Measurements from ENCODE around the gene ALDH5A1. TPM values are rescaled to one million over a fixed set of nuclear protein-coding genes. Genes with fewer than 3 reads are reported as not detected.

The ALDH5A1 gene
- total and polyA plus RNA-seq, 10 of the 15 experiments (the other 5 are each of a cell fraction or from before 2014, with no cell fraction given): 2.6 to 13.8 (median 9.3) TPM

DNA sequence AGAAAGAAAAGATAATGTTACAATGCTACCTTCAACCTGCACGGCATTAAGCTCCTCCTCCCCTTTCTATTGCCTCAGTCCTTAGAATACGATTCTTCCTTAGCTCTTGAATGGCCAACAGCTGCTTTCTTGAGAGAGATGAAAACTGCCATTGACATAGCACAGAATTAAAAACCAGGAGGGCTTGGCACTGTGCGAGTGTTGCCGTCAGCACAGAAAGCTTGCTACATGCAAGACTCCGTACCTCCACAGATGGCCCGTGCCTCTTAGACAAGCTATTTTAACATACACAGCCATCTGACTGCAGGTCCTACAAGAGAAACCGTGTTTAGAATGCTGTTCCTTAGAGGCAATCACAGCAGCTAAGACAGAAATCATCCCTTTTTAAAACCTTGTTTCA, 51.7 kb downstream of the ALDH5A1 start:
- no peaks in the 10 kb centered on the region for H4K20me1 ChIP-seq (ENCODE audit: control insufficient read depth, insufficient read depth)
- no peak overlapping the region for H3K9ac ChIP-seq (ENCODE audit: control insufficient read depth, insufficient read depth, low read length)
- ChIA-PET CTCF (interaction anchor here (0.9 to 1.5 kb wide), 6 partner anchors 9 to 309 kb away, joined by 3 to 5 read pairs (median 3); no protein-coding TSS in a partner anchor), RAD21 (ENCODE audit: unreplicated experiment) (no interaction called here), POLR2A (no interaction called here), SMC1A (ENCODE audit: uncharacterized antibody, unreplicated experiment) (interaction anchor here (0.9 to 3.1 kb wide), 3 partner anchors 9 to 52 kb away, joined by 4 to 13 read pairs (median 4); partner anchors contain the start of gene ALDH5A1)
- in situ Hi-C loops (cut with MboI) (no loop called here), intact Hi-C loops (cut with micrococcal nuclease; ENCODE audit: unreplicated experiment) (no loop called here)
- no peak overlapping the region for H3K4me3 ChIP-seq
- no peak for ATAC-seq
- no peak for DNase-seq (ENCODE audit: low read depth, low spot score)
- FAIRE-seq: no peak
- no peak overlapping the region for H2AFZ ChIP-seq (ENCODE audit: control insufficient read depth, low read depth, low read length)
- H3K4me1 ChIP-seq (ENCODE audit: control insufficient read depth, insufficient read depth, low read length): no peaks in the 10 kb centered on the region
- no peak overlapping the region for H3K4me2 ChIP-seq (ENCODE audit: control insufficient read depth, insufficient read depth)
- H3K27ac ChIP-seq (ENCODE audit: control insufficient read depth, insufficient read depth): no peak overlapping the region
- no peaks in the 10 kb centered on the region for H3K9me3 ChIP-seq (replicated peaks; ENCODE audit: control insufficient read depth, insufficient read depth, low read length)
- WGBS (ENCODE audit: insufficient coverage, insufficient replicate concordance, low lambda C conversion rate, missing lambda C conversion rate): 71% methylated on average over 7 of the region's 7 CpGs
- H3K27me3 ChIP-seq (replicated peaks in 1 of 2; ENCODE audit: control insufficient read depth in 2 of 2, insufficient read depth in 2 of 2, low read length in 1 of 2): no peaks in the 10 kb centered on the region
- H3K36me3 ChIP-seq (ENCODE audit: control insufficient read depth in 2 of 2, insufficient read depth in 2 of 2, low read length in 1 of 2): no peaks in the 10 kb centered on the region
- H3K79me2 ChIP-seq (ENCODE audit: control insufficient read depth, insufficient read depth, low read length): no peaks in the 10 kb centered on the region
- no TSS peak for BruUV-seq (replicated peaks)
- no peak for TF ChIP-seq HDGF (IDR thresholded peaks at IDR 0.05)
- TF ChIP-seq YBX1 (IDR thresholded peaks at IDR 0.05): no peak
- no peak for TF ChIP-seq EGR1 (IDR thresholded peaks at IDR 0.05; ENCODE audit: borderline replicate concordance in 1 of 2, low read depth in 2 of 2, low read length in 2 of 2)
- TF ChIP-seq SMC3 (IDR thresholded peaks at IDR 0.05; ENCODE audit: borderline replicate concordance, low read length): no peak
- TF ChIP-seq, protein P1, sequence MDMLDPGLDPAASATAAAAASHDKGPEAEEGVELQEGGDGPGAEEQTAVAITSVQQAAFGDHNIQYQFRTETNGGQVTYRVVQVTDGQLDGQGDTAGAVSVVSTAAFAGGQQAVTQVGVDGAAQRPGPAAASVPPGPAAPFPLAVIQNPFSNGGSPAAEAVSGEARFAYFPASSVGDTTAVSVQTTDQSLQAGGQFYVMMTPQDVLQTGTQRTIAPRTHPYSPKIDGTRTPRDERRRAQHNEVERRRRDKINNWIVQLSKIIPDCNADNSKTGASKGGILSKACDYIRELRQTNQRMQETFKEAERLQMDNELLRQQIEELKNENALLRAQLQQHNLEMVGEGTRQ (IDR thresholded peaks at IDR 0.05; ENCODE audit: borderline replicate concordance, low read depth, low read length): no peak
- TF ChIP-seq SREBF1 (IDR thresholded peaks at IDR 0.05; ENCODE audit: low read length): no peak
- TF ChIP-seq, protein P2, sequence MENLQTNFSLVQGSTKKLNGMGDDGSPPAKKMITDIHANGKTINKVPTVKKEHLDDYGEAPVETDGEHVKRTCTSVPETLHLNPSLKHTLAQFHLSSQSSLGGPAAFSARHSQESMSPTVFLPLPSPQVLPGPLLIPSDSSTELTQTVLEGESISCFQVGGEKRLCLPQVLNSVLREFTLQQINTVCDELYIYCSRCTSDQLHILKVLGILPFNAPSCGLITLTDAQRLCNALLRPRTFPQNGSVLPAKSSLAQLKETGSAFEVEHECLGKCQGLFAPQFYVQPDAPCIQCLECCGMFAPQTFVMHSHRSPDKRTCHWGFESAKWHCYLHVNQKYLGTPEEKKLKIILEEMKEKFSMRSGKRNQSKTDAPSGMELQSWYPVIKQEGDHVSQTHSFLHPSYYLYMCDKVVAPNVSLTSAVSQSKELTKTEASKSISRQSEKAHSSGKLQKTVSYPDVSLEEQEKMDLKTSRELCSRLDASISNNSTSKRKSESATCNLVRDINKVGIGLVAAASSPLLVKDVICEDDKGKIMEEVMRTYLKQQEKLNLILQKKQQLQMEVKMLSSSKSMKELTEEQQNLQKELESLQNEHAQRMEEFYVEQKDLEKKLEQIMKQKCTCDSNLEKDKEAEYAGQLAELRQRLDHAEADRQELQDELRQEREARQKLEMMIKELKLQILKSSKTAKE (IDR thresholded peaks at IDR 0.05; ENCODE audit: low read depth, poor library complexity, severe bottlenecking): no peak
